Immature natural killer cell (primary cell): ENCODE results near the gene GRHL3. TPM values are rescaled to one million over a fixed set of nuclear protein-coding genes. Genes with fewer than 3 reads are reported as not detected.

Source experiments
- DNase-seq, 3 donors: peaks; one replicate each; pipeline ENCODE4 v3.0.0; 2022; ENCODE audit warnings: mixed read lengths in 1 of 3
- H3K27ac Mint-ChIP-seq, 6 donors: one replicate each; pipeline ENCODE4 v1.8.0; 2020; ENCODE audit warnings: mixed read lengths in 6 of 6, mild to moderate bottlenecking in 5 of 6, inconsistent platforms in 4 of 6, moderate library complexity in 3 of 6
- H3K27me3 Mint-ChIP-seq, 3 donors: one replicate each; pipeline ENCODE4 v1.8.0; 2020 to 2021; ENCODE audit warnings: low read depth in 3 of 3, mild to moderate bottlenecking in 3 of 3, mixed read lengths in 3 of 3, moderate library complexity in 3 of 3, inconsistent platforms in 1 of 3
- H3K36me3 Mint-ChIP-seq, 3 donors: one replicate each; pipeline ENCODE4 v1.8.0; 2020; ENCODE audit warnings: mixed read lengths in 3 of 3, inconsistent platforms in 2 of 3, mild to moderate bottlenecking in 2 of 3
- H3K4me1 Mint-ChIP-seq, 2 donors: one replicate each; pipeline ENCODE4 v1.8.0; 2020; ENCODE audit warnings: inconsistent platforms in 2 of 2, mild to moderate bottlenecking in 2 of 2, mixed read lengths in 2 of 2, moderate library complexity in 1 of 2
- H3K4me3 Mint-ChIP-seq, 5 donors: one replicate each; pipeline ENCODE4 v1.8.0; 2020; ENCODE audit warnings: mild to moderate bottlenecking in 5 of 5, mixed read lengths in 5 of 5, inconsistent platforms in 3 of 5, moderate library complexity in 3 of 5
- H3K9me3 Mint-ChIP-seq, 6 donors: one replicate each; pipeline ENCODE4 v1.8.0; 2020; ENCODE audit warnings: mild to moderate bottlenecking in 6 of 6, mixed read lengths in 6 of 6, inconsistent platforms in 4 of 6, moderate library complexity in 3 of 6
- polyA plus RNA-seq, 3 donors: library from polyadenylated mRNA; unstranded; fragments of 300-500 nt; fragmentation: Illumina TruSeq; gene quantifications; one replicate each; pipeline ENCODE4 v1.2.3, GENCODE V29; 2021

The GRHL3 gene
- polyA plus RNA-seq, 3 donors from 2014 or later, result not detected

DNA sequence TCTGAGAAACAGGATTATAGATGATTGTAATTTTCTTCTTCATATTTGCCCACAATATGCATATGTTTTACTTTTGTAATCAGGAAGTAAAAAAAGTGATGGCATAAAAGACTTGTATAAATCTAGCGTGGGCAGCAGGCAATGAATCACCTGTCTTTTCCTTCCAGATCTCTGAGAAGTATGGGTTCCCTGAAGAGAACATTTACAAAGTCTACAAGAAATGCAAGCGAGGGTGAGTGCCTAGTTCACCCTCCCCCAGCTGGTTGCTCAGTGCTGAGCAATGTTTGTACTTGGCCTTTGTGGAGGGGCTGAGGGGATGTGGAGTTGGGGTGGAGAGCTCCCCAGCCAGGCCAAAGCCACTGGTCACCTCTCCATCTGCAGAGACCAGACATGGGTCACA is 30.7 kb downstream of the GRHL3 start:
- Mint-ChIP-seq H3K36me3 (no peaks in the 10 kb centered on the region), H3K27ac (no peak overlapping the region), H3K9me3 (no peaks in the 10 kb centered on the region), H3K4me3 (no peak overlapping the region), H3K4me1 (no peaks in the 10 kb centered on the region), H3K27me3 (peaks cover 0 to 6% (median 0%) of the 10 kb centered on the region in 3 donors)
- DNase-seq, result no peak

DNA sequence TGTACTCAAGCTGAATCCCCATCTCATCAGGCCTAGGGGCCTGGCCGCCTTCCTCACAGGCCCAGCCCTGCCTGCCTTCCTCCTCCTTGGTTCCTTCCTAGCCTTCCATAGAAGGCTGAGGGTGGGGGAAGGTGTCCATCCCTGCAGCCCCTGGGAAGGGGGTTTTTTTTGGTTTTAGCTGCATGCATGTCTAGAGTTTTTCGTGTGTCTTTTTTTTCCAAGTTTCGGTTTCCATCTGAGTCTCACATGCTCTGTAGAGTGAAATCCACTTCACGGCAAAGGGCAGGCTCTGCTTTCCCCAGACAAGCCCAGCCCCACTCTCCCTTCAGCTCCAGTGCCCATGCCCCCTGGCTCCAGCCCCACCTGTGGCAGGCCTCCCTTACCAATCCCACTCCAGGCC is 32.1 kb downstream of the GRHL3 start:
- H3K27me3 Mint-ChIP-seq, result peaks cover 0 to 5% (median 0%) of the 10 kb centered on the region in 3 donors
- no peaks in the 10 kb centered on the region for H3K4me1 Mint-ChIP-seq
- no peak overlapping the region for H3K4me3 Mint-ChIP-seq
- H3K9me3 Mint-ChIP-seq, result no peaks in the 10 kb centered on the region
- no peaks in the 10 kb centered on the region for H3K36me3 Mint-ChIP-seq
- no peak overlapping the region for H3K27ac Mint-ChIP-seq
- DNase-seq, result no peak

DNA sequence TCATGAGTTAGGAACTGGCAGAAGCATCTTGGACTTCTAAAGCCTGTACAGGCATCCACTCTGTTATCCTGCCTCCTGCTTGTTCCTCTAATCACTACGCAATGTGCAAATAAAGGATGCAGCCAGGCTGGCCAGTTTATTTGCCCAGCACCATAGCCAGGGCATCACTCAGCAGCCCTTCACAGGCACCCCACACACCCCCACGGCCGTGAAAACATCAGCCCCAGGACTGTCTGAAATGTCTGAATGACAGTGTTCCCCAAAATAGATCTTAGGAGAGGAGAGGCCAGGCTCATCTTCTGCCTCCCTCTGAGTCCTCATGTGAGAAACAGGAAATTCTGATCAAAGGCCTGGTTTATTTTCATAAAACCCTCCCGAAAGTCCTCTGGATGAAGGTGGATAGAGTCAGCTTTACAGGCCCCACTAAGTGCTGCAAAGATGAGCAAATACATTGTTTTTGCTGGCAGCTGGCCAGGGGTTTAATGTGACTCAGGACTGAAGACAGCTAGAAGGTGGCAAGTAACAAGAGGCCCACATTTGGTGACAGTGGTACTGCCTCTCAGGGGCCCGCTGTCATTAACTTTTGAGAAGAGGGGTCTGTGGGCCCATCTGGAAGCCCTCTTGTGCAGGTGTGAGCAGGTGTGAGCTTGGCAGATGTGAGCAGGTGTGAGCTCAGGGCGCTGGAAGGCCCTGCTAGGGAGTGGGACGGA is 32.9 kb downstream of the GRHL3 start:
- H3K27ac Mint-ChIP-seq, result no peak overlapping the region

DNA sequence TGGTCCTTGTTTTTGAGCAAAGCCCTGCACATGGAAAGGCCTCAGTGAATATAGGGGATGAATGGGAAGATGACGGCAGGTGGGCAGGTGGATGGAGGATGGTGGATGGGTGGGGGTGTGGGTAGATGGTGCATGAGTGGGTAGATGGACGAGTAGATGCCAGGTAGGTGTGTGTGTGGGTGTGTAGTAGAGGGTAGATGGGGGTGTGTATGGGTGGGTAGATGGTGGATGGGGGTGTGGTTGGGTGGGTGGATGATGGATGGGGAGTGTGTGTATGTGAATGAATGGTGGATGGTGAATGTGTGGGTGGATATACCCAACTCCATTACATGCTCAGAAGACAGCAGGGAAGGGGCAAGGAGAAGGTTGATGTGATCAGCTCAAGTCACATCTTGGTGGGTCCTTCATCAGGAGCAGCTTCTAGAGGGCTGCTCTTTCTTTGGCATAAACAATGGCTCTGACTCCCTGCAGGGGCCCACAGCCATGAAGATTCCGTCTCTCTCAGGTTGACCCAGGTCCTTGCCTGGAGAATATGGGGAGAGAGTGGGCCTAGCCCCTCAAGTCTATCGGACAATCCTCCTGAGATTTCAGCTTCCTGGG is 34.2 kb downstream of the GRHL3 start:
- no peak overlapping the region for H3K4me3 Mint-ChIP-seq
- H3K27ac Mint-ChIP-seq, result no peak overlapping the region
- no peaks in the 10 kb centered on the region for H3K9me3 Mint-ChIP-seq
- DNase-seq, result no peak
- peaks cover 0 to 4% (median 0%) of the 10 kb centered on the region in 3 donors for H3K27me3 Mint-ChIP-seq
- H3K36me3 Mint-ChIP-seq, result peaks cover 0 to 3% (median 0%) of the 10 kb centered on the region in 3 donors
- H3K4me1 Mint-ChIP-seq, result no peaks in the 10 kb centered on the region

More for the DNA sequence above, 32.9 kb downstream of the GRHL3 start:
- H3K4me3 Mint-ChIP-seq, result no peak overlapping the region
- H3K9me3 Mint-ChIP-seq, result no peaks in the 10 kb centered on the region
- no peak for DNase-seq
- no peaks in the 10 kb centered on the region for H3K36me3 Mint-ChIP-seq
- no peaks in the 10 kb centered on the region for H3K4me1 Mint-ChIP-seq
- peaks cover 0 to 4% (median 0%) of the 10 kb centered on the region in 3 donors for H3K27me3 Mint-ChIP-seq

DNA sequence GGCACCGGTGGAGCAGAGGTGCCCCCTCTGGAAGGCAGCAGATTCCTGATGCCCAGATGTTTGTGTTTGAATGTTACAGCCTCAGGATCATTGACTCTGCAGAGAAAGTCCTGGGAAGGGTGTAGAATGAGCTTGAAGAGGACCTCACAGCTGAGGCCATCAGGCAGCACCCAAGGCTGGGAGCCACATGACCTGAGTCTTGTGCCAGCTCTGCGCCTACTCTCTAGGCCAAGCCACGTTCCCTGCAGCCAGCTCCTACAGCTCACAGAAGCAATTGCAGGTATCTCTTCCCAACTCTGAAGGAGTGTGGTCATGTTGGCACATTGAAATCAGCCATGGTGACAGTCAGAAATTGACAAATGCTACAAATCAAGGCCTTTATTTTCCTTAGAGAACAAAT is 36.3 kb downstream of the GRHL3 start:
- Mint-ChIP-seq H3K27me3 (peaks cover 0 to 2% (median 0%) of the 10 kb centered on the region in 3 donors), H3K9me3 (no peaks in the 10 kb centered on the region), H3K4me1 (no peaks in the 10 kb centered on the region), H3K36me3 (peaks cover 0 to 3% (median 0%) of the 10 kb centered on the region in 3 donors), H3K27ac (no peak overlapping the region), H3K4me3 (no peak overlapping the region)
- no peak for DNase-seq

DNA sequence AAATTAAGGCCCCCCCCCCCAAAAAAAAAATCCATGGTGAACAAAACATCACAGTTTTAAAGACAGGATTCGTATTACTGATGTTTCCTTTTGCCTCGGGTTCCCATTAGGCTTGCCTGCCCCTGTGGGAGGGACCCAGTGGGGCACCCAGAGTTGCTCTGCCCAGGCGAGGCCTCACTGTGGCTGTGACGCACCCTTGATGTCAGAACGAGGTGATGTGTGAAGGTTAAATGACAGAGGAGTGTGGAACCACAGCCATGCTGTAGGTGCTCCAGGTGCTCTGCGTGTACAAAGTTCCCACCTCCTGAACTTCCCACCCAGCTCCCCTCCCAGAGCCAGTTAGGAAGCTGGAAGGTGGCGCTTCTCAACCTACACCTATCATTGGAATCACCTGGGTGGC is 37.9 kb downstream of the GRHL3 start:
- Mint-ChIP-seq H3K36me3 (peaks cover 0 to 3% (median 0%) of the 10 kb centered on the region in 3 donors), H3K4me1 (no peaks in the 10 kb centered on the region), H3K27me3 (peaks cover 0 to 3% (median 0%) of the 10 kb centered on the region in 3 donors), H3K27ac (no peak overlapping the region), H3K9me3 (no peaks in the 10 kb centered on the region), H3K4me3 (no peak overlapping the region)
- no peak for DNase-seq

DNA sequence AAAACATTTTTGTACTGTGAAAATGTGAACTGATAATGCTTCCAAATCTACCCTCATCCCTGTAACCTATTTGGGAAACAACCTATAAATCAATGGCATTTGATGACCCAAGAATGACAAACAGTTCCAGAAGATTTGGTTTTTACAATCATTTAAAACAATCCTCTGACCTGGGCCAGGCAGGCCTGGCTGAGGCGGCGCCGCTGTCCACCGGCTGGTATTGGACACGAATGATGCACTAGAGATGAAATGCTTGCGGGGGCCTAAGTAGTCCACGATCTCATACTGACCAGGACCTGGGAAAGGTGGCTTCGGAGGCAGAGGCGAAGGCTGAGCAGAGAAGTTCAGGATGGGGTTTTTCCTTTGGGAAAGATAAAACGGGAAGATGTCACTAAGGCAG is 41.5 kb downstream of the GRHL3 start:
- Mint-ChIP-seq H3K4me1 (no peaks in the 10 kb centered on the region), H3K36me3 (peaks cover 0 to 8% (median 0%) of the 10 kb centered on the region in 3 donors), H3K9me3 (no peaks in the 10 kb centered on the region), H3K27ac (no peak overlapping the region), H3K27me3 (peaks cover 0 to 3% (median 3%) of the 10 kb centered on the region in 3 donors), H3K4me3 (no peak overlapping the region)
- no peak for DNase-seq

DNA sequence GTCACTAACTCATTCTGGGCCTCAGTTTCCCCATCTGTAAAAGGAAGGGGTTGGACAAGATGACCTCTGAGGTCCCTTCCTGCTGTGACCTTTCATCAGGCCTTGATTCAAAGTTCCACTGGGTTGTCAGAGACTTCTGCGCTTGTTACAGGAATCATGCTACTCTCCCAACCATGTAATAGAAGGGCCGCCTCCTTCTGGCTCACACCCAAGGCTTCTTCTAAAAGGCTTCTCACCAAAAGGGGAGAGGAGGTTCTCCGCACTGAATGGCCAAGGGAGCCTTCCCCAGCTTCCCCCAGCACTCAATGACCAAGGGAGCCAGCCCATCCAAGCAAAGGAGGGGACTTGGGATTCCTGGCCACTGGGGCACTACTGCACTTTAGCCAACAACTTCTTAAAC is 42.7 kb downstream of the GRHL3 start:
- no peak for DNase-seq
- Mint-ChIP-seq H3K36me3 (peaks cover 0 to 8% (median 0%) of the 10 kb centered on the region in 3 donors), H3K4me1 (no peaks in the 10 kb centered on the region), H3K4me3 (no peak overlapping the region), H3K9me3 (no peaks in the 10 kb centered on the region), H3K27me3 (peaks cover 0 to 3% (median 3%) of the 10 kb centered on the region in 3 donors), H3K27ac (no peak overlapping the region)

DNA sequence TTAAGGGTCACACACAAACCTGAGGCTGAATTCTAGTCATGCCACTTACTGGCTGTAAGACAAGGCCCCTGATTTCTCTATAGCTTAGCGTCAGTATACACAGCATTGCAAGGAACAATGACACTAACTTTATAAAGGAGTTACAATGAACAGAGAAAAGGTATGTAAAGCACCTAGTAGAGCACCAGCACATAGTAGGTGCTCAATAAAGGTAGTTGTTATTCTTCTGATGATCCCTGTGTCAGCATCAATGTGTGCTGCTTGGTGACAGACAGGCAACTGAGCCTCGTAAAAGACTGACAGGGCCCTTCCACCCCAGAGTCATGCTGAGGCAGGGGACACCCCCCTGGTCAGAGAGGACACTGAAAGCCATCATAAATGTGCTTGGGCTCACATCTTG is 43.2 kb downstream of the GRHL3 start:
- Mint-ChIP-seq H3K27ac (no peak overlapping the region), H3K4me1 (no peaks in the 10 kb centered on the region), H3K4me3 (no peak overlapping the region), H3K27me3 (peaks cover 0 to 3% (median 3%) of the 10 kb centered on the region in 3 donors), H3K9me3 (no peaks in the 10 kb centered on the region), H3K36me3 (peaks cover 0 to 8% (median 0%) of the 10 kb centered on the region in 3 donors)
- no peak for DNase-seq

DNA sequence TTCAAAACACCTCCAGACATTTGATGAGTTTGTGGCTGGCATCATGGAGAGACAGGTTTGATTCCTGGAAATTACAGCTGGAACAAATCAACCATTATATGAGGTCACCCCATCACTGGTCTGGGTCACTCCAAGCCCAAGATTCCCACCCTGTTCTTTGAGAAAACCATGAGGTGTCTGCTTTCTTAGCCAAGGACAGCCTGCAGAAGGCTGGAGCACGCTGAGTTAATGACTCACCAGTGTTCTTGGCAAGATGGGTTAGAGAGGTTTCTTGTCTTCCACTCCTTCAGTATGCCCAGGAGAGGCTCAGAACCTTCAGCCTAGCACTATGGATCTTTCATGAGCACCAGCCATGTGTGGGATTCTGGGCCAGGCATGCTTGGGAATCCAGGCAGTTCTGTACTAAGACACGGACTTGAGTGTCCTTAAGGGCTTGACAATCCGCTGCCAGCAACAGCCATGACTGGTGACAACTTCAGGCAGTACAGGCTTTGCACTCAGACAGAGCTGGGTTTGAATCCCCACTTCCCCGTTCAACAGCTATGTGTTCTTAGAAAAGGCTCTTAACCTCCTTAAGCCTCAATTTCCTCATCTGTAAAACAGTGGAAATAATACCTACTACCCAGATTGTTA is 43.9 kb downstream of the GRHL3 start:
- Mint-ChIP-seq H3K4me3 (no peak overlapping the region), H3K36me3 (peaks cover 0 to 4% (median 0%) of the 10 kb centered on the region in 3 donors), H3K4me1 (no peaks in the 10 kb centered on the region), H3K9me3 (no peaks in the 10 kb centered on the region), H3K27ac (no peak overlapping the region), H3K27me3 (peaks cover 0 to 3% (median 3%) of the 10 kb centered on the region in 3 donors)
- DNase-seq, result no peak

DNA sequence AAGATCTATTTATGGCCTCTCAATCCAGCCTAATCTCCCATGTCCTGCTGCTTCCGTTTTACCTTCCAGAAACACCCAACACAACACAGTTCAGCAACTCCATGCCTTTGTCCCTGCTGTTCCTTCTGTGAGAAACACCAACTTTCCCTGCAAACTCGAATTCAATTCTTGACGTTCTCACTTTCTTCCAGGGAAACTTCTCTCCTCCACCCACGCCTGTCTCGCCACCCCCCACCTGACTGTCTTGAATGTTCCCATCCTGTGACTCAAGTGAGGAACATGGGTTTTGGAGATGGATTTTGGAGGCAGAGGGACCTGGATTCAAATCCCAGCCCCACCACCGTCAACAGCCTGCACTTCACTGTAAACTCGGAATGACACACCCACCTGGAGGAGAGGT is 44.8 kb downstream of the GRHL3 start:
- H3K9me3 Mint-ChIP-seq, result no peaks in the 10 kb centered on the region
- DNase-seq, result no peak
- H3K27ac Mint-ChIP-seq, result no peak overlapping the region
- H3K4me3 Mint-ChIP-seq, result no peak overlapping the region
- peaks cover 0 to 4% (median 0%) of the 10 kb centered on the region in 3 donors for H3K36me3 Mint-ChIP-seq
- no peaks in the 10 kb centered on the region for H3K4me1 Mint-ChIP-seq
- H3K27me3 Mint-ChIP-seq, result peaks cover 0 to 3% (median 3%) of the 10 kb centered on the region in 3 donors

DNA sequence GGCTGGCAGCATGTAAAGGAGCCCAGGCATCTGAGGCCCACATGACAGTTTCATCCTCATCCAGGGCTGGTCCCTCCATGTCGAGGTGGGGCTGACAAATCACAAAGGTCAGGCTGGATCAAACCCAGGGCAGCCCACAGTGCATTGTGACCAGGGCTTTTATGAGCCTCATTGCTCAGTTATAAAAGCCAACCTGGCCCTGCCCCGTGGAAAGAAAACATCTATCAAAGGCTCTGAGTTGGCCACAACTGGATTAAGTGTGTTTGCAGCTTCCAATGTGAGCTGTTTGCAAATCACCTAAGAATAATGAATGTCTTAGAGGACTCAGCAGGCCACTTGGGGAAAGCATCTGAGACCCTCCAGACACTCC is 45.4 kb downstream of the GRHL3 start:
- H3K9me3 Mint-ChIP-seq, result no peaks in the 10 kb centered on the region
- no peak overlapping the region for H3K27ac Mint-ChIP-seq
- H3K36me3 Mint-ChIP-seq, result peaks cover 0 to 4% (median 0%) of the 10 kb centered on the region in 3 donors
- DNase-seq, result no peak
- H3K27me3 Mint-ChIP-seq, result peaks cover 0 to 3% (median 3%) of the 10 kb centered on the region in 3 donors
- H3K4me3 Mint-ChIP-seq, result no peak overlapping the region
- H3K4me1 Mint-ChIP-seq, result no peaks in the 10 kb centered on the region

DNA sequence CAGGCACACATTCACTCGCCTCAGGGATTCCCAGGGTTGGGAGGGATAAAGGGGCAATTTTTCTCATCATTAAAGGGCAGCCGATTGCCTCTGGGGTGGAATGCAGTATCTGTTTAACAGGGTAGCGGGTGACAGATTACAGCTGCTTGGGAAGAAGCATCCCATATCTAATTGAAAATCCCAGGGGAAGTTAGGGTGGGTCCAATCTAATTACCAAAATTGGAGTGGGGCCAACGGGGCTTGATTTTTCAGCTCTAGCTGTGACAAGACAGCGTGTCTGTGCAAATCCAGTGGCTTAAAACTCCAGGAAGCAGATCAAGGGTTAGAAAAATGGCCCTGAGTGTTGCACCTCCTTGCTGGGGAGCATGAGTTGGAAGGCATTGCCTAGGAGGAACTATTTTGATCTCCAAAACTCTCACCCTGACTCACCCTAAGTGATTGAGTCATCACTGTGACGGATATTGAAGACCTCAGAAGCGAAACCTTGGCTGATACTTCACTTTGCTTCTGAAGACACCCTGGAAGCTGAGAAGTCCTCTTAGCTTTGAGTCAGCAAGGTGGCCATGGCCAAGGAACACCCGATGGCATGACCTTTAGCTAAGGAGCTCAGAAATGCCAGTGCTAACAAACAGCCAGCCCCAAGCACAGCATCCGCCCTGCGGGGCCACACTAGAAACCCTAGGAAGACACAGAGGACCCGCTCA is 46.0 kb downstream of the GRHL3 start:
- Mint-ChIP-seq H3K36me3 (peaks cover 0 to 4% (median 0%) of the 10 kb centered on the region in 3 donors), H3K9me3 (no peaks in the 10 kb centered on the region), H3K4me1 (no peaks in the 10 kb centered on the region), H3K4me3 (no peak overlapping the region), H3K27ac (no peak overlapping the region), H3K27me3 (peaks cover 0 to 4% (median 3%) of the 10 kb centered on the region in 3 donors)
- DNase-seq, result no peak

DNA sequence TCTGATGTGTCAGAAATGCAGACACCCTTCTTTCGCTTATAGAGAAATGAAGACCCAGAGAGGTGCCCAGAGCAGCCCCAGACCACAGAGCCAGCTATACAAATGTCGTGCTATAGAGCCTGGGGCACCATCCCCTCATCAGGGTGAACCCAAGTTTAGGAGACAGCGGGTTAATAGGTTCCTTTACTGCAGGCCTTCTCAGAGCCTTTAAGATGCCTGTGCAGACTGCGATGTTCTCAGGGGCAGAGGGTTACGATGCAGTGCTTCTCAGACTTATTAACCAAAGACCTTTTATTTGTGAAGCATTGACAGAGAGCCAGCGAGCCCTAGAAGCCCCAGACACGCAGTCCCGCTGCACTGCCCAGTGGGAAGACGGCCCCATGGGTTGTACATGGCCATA is 47.5 kb downstream of the GRHL3 start:
- Mint-ChIP-seq H3K36me3 (peaks cover 0 to 4% (median 0%) of the 10 kb centered on the region in 3 donors), H3K9me3 (no peaks in the 10 kb centered on the region), H3K27ac (no peak overlapping the region), H3K4me3 (no peak overlapping the region), H3K4me1 (no peaks in the 10 kb centered on the region), H3K27me3 (peaks cover 0 to 4% (median 0%) of the 10 kb centered on the region in 3 donors)
- no peak for DNase-seq
